ENCODE data around the gene POLA1. TPM values are rescaled to one million over a fixed set of nuclear protein-coding genes. Genes with fewer than 3 reads are reported as not detected.

POLA1 gene
- total and polyA plus RNA-seq, 7 donors, result 1.8 to 15.0 (median 11.4) TPM

- H3K4me3 ChIP-seq, result no peak overlapping the region
- no peak overlapping the region for H3K27ac ChIP-seq
- no peaks in the 10 kb centered on the region for H3K9me3 ChIP-seq
- no peaks in the 10 kb centered on the region for H3K36me3 ChIP-seq
- no peaks in the 10 kb centered on the region for H3K27me3 ChIP-seq
- TF ChIP-seq POLR2AphosphoS5 (IDR thresholded peaks at IDR 0.05) (no peak), POLR2A (IDR thresholded peaks at IDR 0.05) (no peak), CTCF (IDR thresholded peaks at IDR 0.05) (no peak), EP300 (IDR thresholded peaks at IDR 0.05) (no peak)
- H3K4me1 ChIP-seq, result no peaks in the 10 kb centered on the region
- no peak for DNase-seq
- intact Hi-C loops (cut with DNase I), result loop anchor here (2.0 kb wide), 1 partner anchor 307 kb away; no protein-coding TSS in a partner anchor
Observed at GRCh38 chrX:24837966-24838365, 144.2 kb downstream of the POLA1 start.

GRCh38 chrX:24838629-24839028 is 144.9 kb downstream of the POLA1 start:
- WGBS, 2 donors, result 56 to 60% methylated on average over 3 of the region's 3 CpGs
- no peak for DNase-seq
- Histone ChIP-seq H3K9me3 (no peaks in the 10 kb centered on the region), H3K36me3 (no peaks in the 10 kb centered on the region), H3K4me1 (no peaks in the 10 kb centered on the region), H3K4me3 (no peak overlapping the region), H3K27ac (no peak overlapping the region), H3K27me3 (no peaks in the 10 kb centered on the region)
- no peak for TF ChIP-seq POLR2AphosphoS5 (IDR thresholded peaks at IDR 0.05)
- peak; percentile 11 to 42 (median 26) for TF ChIP-seq CTCF (IDR thresholded peaks at IDR 0.05)
- intact Hi-C loops (cut with DNase I), result loop anchor here (2.0 kb wide), 1 partner anchor 306 kb away; no protein-coding TSS in a partner anchor

- Histone ChIP-seq H3K36me3 (no peaks in the 10 kb centered on the region), H3K4me3 (no peak overlapping the region), H3K27me3 (no peaks in the 10 kb centered on the region), H3K27ac (no peak overlapping the region), H3K9me3 (no peaks in the 10 kb centered on the region), H3K4me1 (no peaks in the 10 kb centered on the region)
- no peak for TF ChIP-seq CTCF (IDR thresholded peaks at IDR 0.05)
- no peak for TF ChIP-seq EP300 (IDR thresholded peaks at IDR 0.05)
- no peak for TF ChIP-seq POLR2AphosphoS5 (IDR thresholded peaks at IDR 0.05)
- no peak for TF ChIP-seq POLR2A (IDR thresholded peaks at IDR 0.05)
- DNase-seq, result no peak
- intact Hi-C loops (cut with DNase I), result loop anchor here (2.0 kb wide), 1 partner anchor 305 kb away; no protein-coding TSS in a partner anchor
- WGBS, 2 donors, result 80 to 81% methylated on average over 4 of the region's 4 CpGs
Observed at GRCh38 chrX:24839331-24839730, 145.6 kb downstream of the POLA1 start.

- no peaks in the 10 kb centered on the region for H3K36me3 ChIP-seq
- no peak overlapping the region for H3K27ac ChIP-seq
- H3K4me3 ChIP-seq, result no peak overlapping the region
- 82 to 85% methylated on average over 5 of the region's 5 CpGs for WGBS, 2 donors
- TF ChIP-seq POLR2AphosphoS5 (IDR thresholded peaks at IDR 0.05) (no peak), CTCF (IDR thresholded peaks at IDR 0.05) (no peak), EP300 (IDR thresholded peaks at IDR 0.05) (no peak), POLR2A (IDR thresholded peaks at IDR 0.05) (no peak)
- H3K4me1 ChIP-seq, result no peaks in the 10 kb centered on the region
- DNase-seq, result no peak
- no peaks in the 10 kb centered on the region for H3K27me3 ChIP-seq
- intact Hi-C loops (cut with DNase I), result no loop called here
- H3K9me3 ChIP-seq, result no peaks in the 10 kb centered on the region
Observed at GRCh38 chrX:24842486-24842885, 148.8 kb downstream of the POLA1 start.

- Histone ChIP-seq H3K4me3 (no peak overlapping the region), H3K4me1 (no peaks in the 10 kb centered on the region), H3K27me3 (no peaks in the 10 kb centered on the region), H3K9me3 (no peaks in the 10 kb centered on the region), H3K27ac (no peak overlapping the region), H3K36me3 (no peaks in the 10 kb centered on the region)
- intact Hi-C loops (cut with DNase I), result no loop called here
- TF ChIP-seq CTCF (IDR thresholded peaks at IDR 0.05), result no peak
- TF ChIP-seq EP300 (IDR thresholded peaks at IDR 0.05), result no peak
- TF ChIP-seq POLR2AphosphoS5 (IDR thresholded peaks at IDR 0.05), result no peak
- no peak for TF ChIP-seq POLR2A (IDR thresholded peaks at IDR 0.05)
- WGBS, 2 donors, result 74 to 86% methylated on average over 3 of the region's 3 CpGs
- no peak for DNase-seq
Observed at GRCh38 chrX:24846550-24847150, 152.9 kb downstream of the POLA1 start.
